H1 (cell line): ENCODE measurements around the gene EMX1. TPM values are rescaled to one million over a fixed set of nuclear protein-coding genes. Genes with fewer than 3 reads are reported as not detected.

Source experiments
- CTCF ChIA-PET: fragments of 300-600 bp; sonication (Branson Sonifier 250); formaldehyde crosslinking; loops from one replicate; lab custom pipeline; 2021; ENCODE audit not compliant: partially characterized antibody; lab: Charles Lee
- POLR2A ChIA-PET: fragments of 300-600 bp; sonication (Branson Sonifier 250); formaldehyde crosslinking; loops from one replicate; lab custom pipeline; 2021; ENCODE audit warnings: inconsistent platforms; ENCODE audit not compliant: partially characterized antibody; lab: Charles Lee
- DNase-seq, 2 experiments: peaks; one replicate each; pipeline versions ENCODE4 v3.0.0 to v3.0.0-alpha.2; 2010 to 2022; ENCODE audit warnings: low spot score in 2 of 2, low read depth in 1 of 2, mixed read lengths in 1 of 2
- FAIRE-seq: peaks from 2 replicates; lab custom pipeline; 2011; peaks lifted over from hg19 to GRCh38; lab: Jason Lieb, UNC
- H2AFZ ChIP-seq: 2 replicates; pipeline ENCODE4 v1.8.1; 2012; ENCODE audit warnings: low read length, inconsistent platforms
- H2AK5ac ChIP-seq: 2 replicates; pipeline ENCODE4 v1.6.1; 2013; ENCODE audit warnings: low read depth, low read length
- H2BK120ac ChIP-seq: replicated peaks from 2 replicates; pipeline ENCODE3; 2013; ENCODE audit warnings: low read depth, low read length, inconsistent platforms
- H2BK12ac ChIP-seq: 2 replicates; pipeline ENCODE4 v1.6.1; 2013; ENCODE audit warnings: low read depth, low read length
- H2BK15ac ChIP-seq: 2 replicates; pipeline ENCODE4 v1.6.1; 2013; ENCODE audit warnings: low read length
- H2BK20ac ChIP-seq: 2 replicates; pipeline ENCODE4 v1.6.1; 2013; ENCODE audit warnings: low read length
- H2BK5ac ChIP-seq: 2 replicates; pipeline ENCODE4 v1.6.1; 2013; ENCODE audit warnings: low read depth, low read length
- H3K14ac ChIP-seq: 2 replicates; pipeline ENCODE4 v1.6.1; 2013; ENCODE audit warnings: inconsistent platforms; ENCODE audit not compliant: insufficient read length
- H3K18ac ChIP-seq: 2 replicates; pipeline ENCODE4 v1.6.1; 2013; ENCODE audit warnings: low read length; ENCODE audit errors: extremely low read depth
- H3K23ac ChIP-seq: 2 replicates; pipeline ENCODE4 v1.6.1; 2013; ENCODE audit warnings: inconsistent platforms; ENCODE audit not compliant: insufficient read length
- H3K23me2 ChIP-seq: 2 replicates; pipeline ENCODE4 v1.6.1; 2013; ENCODE audit warnings: low read depth, low read length
- H3K27ac ChIP-seq: 2 replicates; pipeline ENCODE4 v1.6.1; 2011; ENCODE audit warnings: low read depth, low read length, inconsistent platforms
- H3K27me3 ChIP-seq, 4 experiments: replicated peaks in 1 of 4; 1 replicate in 1 of 4; 2 replicates in 3 of 4; pipeline versions ENCODE4 v1.6.1 to v1.8.1; 2011 to 2013; ENCODE audit warnings: low read length in 3 of 4, mild to moderate bottlenecking in 3 of 4, inconsistent platforms in 2 of 4, mixed read lengths in 2 of 4, moderate library complexity in 1 of 4; ENCODE audit not compliant: control insufficient read depth in 3 of 4, insufficient read depth in 3 of 4; ENCODE audit errors: extremely low read depth in 1 of 4
- H3K36me3 ChIP-seq, 4 experiments: 2 replicates each; pipeline versions ENCODE4 v1.6.1 to v1.8.1; 2011 to 2013; ENCODE audit warnings: mild to moderate bottlenecking in 4 of 4, low read length in 3 of 4, moderate library complexity in 2 of 4, control low read depth in 1 of 4, inconsistent platforms in 1 of 4; ENCODE audit not compliant: insufficient read depth in 4 of 4, control insufficient read depth in 2 of 4
- H3K4ac ChIP-seq: replicated peaks from 2 replicates; pipeline ENCODE3; 2013; ENCODE audit warnings: low read length, low read depth, mixed read lengths, inconsistent platforms; ENCODE audit not compliant: insufficient read length
- H3K4me1 ChIP-seq, 4 experiments: replicated peaks in 1 of 4; 1 replicate in 1 of 4; 2 replicates in 3 of 4; pipeline versions ENCODE4 v1.6.1 to v1.8.1; 2011 to 2013; ENCODE audit warnings: low read length in 3 of 4, inconsistent platforms in 2 of 4, mixed read lengths in 1 of 4; ENCODE audit not compliant: insufficient read depth in 4 of 4, control insufficient read depth in 3 of 4
- H3K4me2 ChIP-seq, 2 experiments: 2 replicates each; pipeline versions ENCODE4 v1.6.1 to v1.8.1; 2011 to 2013; ENCODE audit warnings: low read depth in 2 of 2, low read length in 2 of 2, control low read depth in 1 of 2, inconsistent platforms in 1 of 2, mild to moderate bottlenecking in 1 of 2; ENCODE audit not compliant: insufficient read depth in 1 of 2
- H3K4me3 ChIP-seq, 4 experiments: fragments of 200-600, 300-600 bp in 1 of 4; sonication (generic), shearing (Covaris generic), sonication (Bioruptor Twin) in 1 of 4; 2 replicates each; pipeline versions ENCODE4 v1.5.1 to v1.8.1; 2011 to 2016; ENCODE audit warnings: low read length in 4 of 4, low read depth in 3 of 4, control low read depth in 2 of 4, inconsistent platforms in 2 of 4, mild to moderate bottlenecking in 2 of 4, mixed read lengths in 1 of 4, moderate library complexity in 1 of 4; ENCODE audit not compliant: insufficient read depth in 2 of 4; ENCODE audit errors: extremely low read depth in 1 of 4
- H3K56ac ChIP-seq: replicated peaks from 2 replicates; pipeline ENCODE3; 2013; ENCODE audit warnings: low read depth, mild to moderate bottlenecking, mixed read lengths, low read length, inconsistent platforms; ENCODE audit not compliant: insufficient read length
- H3K79me1 ChIP-seq: 2 replicates; pipeline ENCODE4 v1.6.1; 2013; ENCODE audit warnings: low read depth, low read length, control low read depth
- H3K79me2 ChIP-seq, 2 experiments: 2 replicates each; pipeline versions ENCODE4 v1.6.1 to v1.8.1; 2012 to 2013; ENCODE audit warnings: low read length in 2 of 2, mild to moderate bottlenecking in 2 of 2, inconsistent platforms in 1 of 2; ENCODE audit not compliant: insufficient read depth in 2 of 2, control insufficient read depth in 1 of 2
- H3K9ac ChIP-seq, 4 experiments: replicated peaks in 1 of 4; 1 replicate in 1 of 4; 2 replicates in 3 of 4; pipeline versions ENCODE4 v1.6.1 to v1.8.1; 2011 to 2013; ENCODE audit warnings: low read depth in 3 of 4, low read length in 3 of 4, control low read depth in 2 of 4, mild to moderate bottlenecking in 2 of 4, moderate library complexity in 2 of 4, inconsistent platforms in 1 of 4; ENCODE audit errors: extremely low read depth in 1 of 4
- H3K9me3 ChIP-seq, 2 experiments: 2 replicates each; pipeline versions ENCODE4 v1.6.1 to v1.8.1; 2012 to 2013; ENCODE audit warnings: mild to moderate bottlenecking in 2 of 2, moderate library complexity in 2 of 2, control low read depth in 1 of 2, inconsistent platforms in 1 of 2, low read depth in 1 of 2, low read length in 1 of 2, mixed read lengths in 1 of 2; ENCODE audit not compliant: insufficient read depth in 2 of 2
- H4K20me1 ChIP-seq, 2 experiments: replicated peaks in 1 of 2; 2 replicates each; pipeline versions ENCODE3 to v1.8.1; 2011 to 2013; ENCODE audit warnings: inconsistent platforms in 2 of 2, low read length in 2 of 2, mild to moderate bottlenecking in 1 of 2; ENCODE audit not compliant: insufficient read depth in 2 of 2, control insufficient read depth in 1 of 2
- H4K5ac ChIP-seq: 2 replicates; pipeline ENCODE4 v1.6.1; 2013; ENCODE audit warnings: low read length, low read depth, mixed read lengths, inconsistent platforms; ENCODE audit not compliant: insufficient read length
- H4K8ac ChIP-seq: 2 replicates; pipeline ENCODE4 v1.8.0; 2013; ENCODE audit warnings: mild to moderate bottlenecking, moderate library complexity, low read length, inconsistent platforms; ENCODE audit not compliant: insufficient read depth; ENCODE audit errors: extremely low read depth
- H4K91ac ChIP-seq: replicated peaks from 2 replicates; pipeline ENCODE3; 2013; ENCODE audit warnings: low read length, mixed read lengths, inconsistent platforms; ENCODE audit not compliant: insufficient read length
- RNF2 ChIP-seq: fragments of 200-900, 300-1000 bp; sonication (generic); IDR thresholded peaks from 2 replicates; pipeline ENCODE4 v1.7.1; 2016; ENCODE audit warnings: borderline replicate concordance, low read depth, mild to moderate bottlenecking, antibody characterized with exemption, low read length; ENCODE audit not compliant: poor library complexity, severe bottlenecking; ENCODE audit errors: missing control alignments
- SIN3A ChIP-seq, 2 experiments: IDR thresholded peaks in 1 of 2; conservative IDR thresholded peaks in 1 of 2; 2 replicates each; pipeline ENCODE4 v1.6.1; 2011 to 2012; ENCODE audit warnings: low read length in 2 of 2, improper control_type of control experiment in 1 of 2, low read depth in 1 of 2, mild to moderate bottlenecking in 1 of 2
- WGBS, 2 experiments: shearing (Covaris generic) in 1 of 2; methylation state at CpG; one replicate each; pipeline versions ENCODE4 v1.1.6 to v1.1.7; 2013 to 2015; ENCODE audit warnings: low lambda C conversion rate in 2 of 2, mixed read lengths in 2 of 2, inconsistent platforms in 1 of 2, low coverage in 1 of 2, missing lambda C conversion rate in 1 of 2; ENCODE audit not compliant: insufficient replicate concordance in 2 of 2, insufficient coverage in 1 of 2, insufficient read length in 1 of 2; ENCODE audit errors: extremely low coverage in 1 of 2, missing lambda C conversion rate in 1 of 2; 5-methylcytosine and 5-hydroxymethylcytosine counted together
- polyA plus RNA-seq, 7 experiments: library from polyadenylated mRNA; depleted of rRNA in 3 of 7; stranded (reverse) in 5 of 7; unstranded in 2 of 7; fragments of >200 nt in 5 of 7; fragments of 200-250 nt in 2 of 7; gene quantifications; 1 replicate in 5 of 7; 2 replicates in 1 of 7; 4 replicates in 1 of 7; pipeline versions ENCODE4 v1.2.1 to v1.2.3, GENCODE V29; 2011 to 2013; ENCODE audit warnings: missing spikeins in 2 of 7, mixed read lengths in 2 of 7
- total RNA-seq: library from RNA; stranded (reverse); fragmentation: NEBNext Ultra II Directional; extraction: Animal tissue kit (Norgen Biotek cat#: 25700); gene quantifications from 2 replicates; pipeline ENCODE4 v1.2.1, GENCODE V29; 2021

EMX1 gene
- total and polyA plus RNA-seq, 2 of the 8 experiments (the other 6 are each of a cell fraction or from before 2014, with no cell fraction given) = 2.4 to 4.9 TPM

- no peak overlapping the region for H4K5ac ChIP-seq
- H3K18ac ChIP-seq = no peak overlapping the region
- no peak overlapping the region for H3K4ac ChIP-seq
- no peak overlapping the region for H2BK12ac ChIP-seq
- H2BK5ac ChIP-seq = no peak overlapping the region
- no peak overlapping the region for H3K9ac ChIP-seq
- H3K4me2 ChIP-seq = no peak overlapping the region
- peak in 1 of 2 experiments; percentile 82 for DNase-seq
- no peak overlapping the region for H2AFZ ChIP-seq
- peak; percentile 91 for FAIRE-seq
- no peak overlapping the region for H2BK120ac ChIP-seq
- H3K23me2 ChIP-seq = peaks cover 9% of the 10 kb centered on the region; the same call in 1 of the 2 replicates
- H3K4me1 ChIP-seq = peaks cover 0 to 8% (median 1%) of the 10 kb centered on the region in 4 experiments; a peak in 5 of 7 replicates
- no peaks in the 10 kb centered on the region for H3K79me2 ChIP-seq
- no peak overlapping the region for H4K91ac ChIP-seq
- TF ChIP-seq SIN3A (conservative IDR thresholded peaks at IDR 0.05 in 1 of 2, IDR thresholded peaks at IDR 0.05 in 1 of 2; ENCODE audit: low read depth in 1 of 2, low read length in 2 of 2) (peak; percentile 65 to 78; a peak in 2 of 4 replicates), RNF2 (no peak)
- TF ChIP-seq, all 59 proteins: peak for 1
- Histone ChIP-seq H2BK15ac (no peak overlapping the region), H2AK5ac (no peak overlapping the region), H3K36me3 (no peaks in the 10 kb centered on the region), H3K9me3 (no peaks in the 10 kb centered on the region), H4K20me1 (peaks cover 0 to 6% of the 10 kb centered on the region in 2 experiments), H2BK20ac (no peak overlapping the region), H4K8ac (no peak overlapping the region), H3K27ac (no peak overlapping the region), H3K23ac (no peak overlapping the region), H3K4me3 (no peak overlapping the region), H3K79me1 (no peaks in the 10 kb centered on the region), H3K27me3 (peaks cover 4 to 28% (median 21%) of the 10 kb centered on the region in 4 experiments), H3K14ac (no peak overlapping the region), H3K56ac (no peak overlapping the region)
- WGBS, 2 experiments = 16% methylated on average over 4 of the region's 4 CpGs; no CpG with 5 or more reads in 1 of the 2 experiments
- ChIA-PET POLR2A (no interaction called here), CTCF (interaction anchor here (0.8 to 2.7 kb wide), 11 partner anchors 10 to 305 kb away, joined by 3 to 21 read pairs (median 3); no protein-coding TSS in a partner anchor)
Observed at GRCh38 chr2:72883356-72883962, 33.9 kb upstream of the EMX1 start.
